Neural progenitor cell (in vitro differentiated cells): Measurements from ENCODE around the gene ZBED1.

Experiments
- EZH2 ChIP-seq: fragments of 200-600 bp; sonication (generic); IDR thresholded peaks from 2 replicates; pipeline ENCODE4 v1.6.1; 2017; ENCODE audit warnings: antibody characterized with exemption, mild to moderate bottlenecking, moderate library complexity
- EZH2phosphoT487 ChIP-seq: fragments of 200-600 bp; sonication (generic); IDR thresholded peaks from 2 replicates; pipeline ENCODE4 v1.6.1; 2017; ENCODE audit warnings: antibody characterized with exemption
- TF ChIP-seq, protein P1 (sequence below): fragments of 200-600 bp; sonication (generic); IDR thresholded peaks from 2 replicates; pipeline ENCODE4 v1.5.1; 2017; ENCODE audit warnings: antibody characterized with exemption, mild to moderate bottlenecking

DNA sequence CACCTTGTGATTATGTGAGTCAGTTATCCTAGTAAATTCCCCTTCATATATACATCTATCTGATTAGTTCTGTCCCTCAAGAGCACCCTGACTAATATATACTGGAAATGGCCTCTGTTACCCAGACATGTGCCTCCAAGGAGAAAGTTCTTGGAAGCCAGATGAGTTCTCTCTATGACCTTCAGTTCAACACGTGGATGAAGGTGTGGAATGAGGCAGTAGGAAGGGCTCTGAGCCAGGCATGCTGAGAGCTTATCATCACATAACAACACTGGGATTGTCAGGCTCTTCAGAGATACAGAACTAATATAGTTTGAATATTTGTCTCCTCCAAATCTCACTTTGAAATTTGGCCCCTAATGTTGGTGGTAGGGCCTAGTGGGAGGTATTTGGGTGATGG lies 44.4 kb upstream of the ZBED1 start:
- TF ChIP-seq, protein P1, sequence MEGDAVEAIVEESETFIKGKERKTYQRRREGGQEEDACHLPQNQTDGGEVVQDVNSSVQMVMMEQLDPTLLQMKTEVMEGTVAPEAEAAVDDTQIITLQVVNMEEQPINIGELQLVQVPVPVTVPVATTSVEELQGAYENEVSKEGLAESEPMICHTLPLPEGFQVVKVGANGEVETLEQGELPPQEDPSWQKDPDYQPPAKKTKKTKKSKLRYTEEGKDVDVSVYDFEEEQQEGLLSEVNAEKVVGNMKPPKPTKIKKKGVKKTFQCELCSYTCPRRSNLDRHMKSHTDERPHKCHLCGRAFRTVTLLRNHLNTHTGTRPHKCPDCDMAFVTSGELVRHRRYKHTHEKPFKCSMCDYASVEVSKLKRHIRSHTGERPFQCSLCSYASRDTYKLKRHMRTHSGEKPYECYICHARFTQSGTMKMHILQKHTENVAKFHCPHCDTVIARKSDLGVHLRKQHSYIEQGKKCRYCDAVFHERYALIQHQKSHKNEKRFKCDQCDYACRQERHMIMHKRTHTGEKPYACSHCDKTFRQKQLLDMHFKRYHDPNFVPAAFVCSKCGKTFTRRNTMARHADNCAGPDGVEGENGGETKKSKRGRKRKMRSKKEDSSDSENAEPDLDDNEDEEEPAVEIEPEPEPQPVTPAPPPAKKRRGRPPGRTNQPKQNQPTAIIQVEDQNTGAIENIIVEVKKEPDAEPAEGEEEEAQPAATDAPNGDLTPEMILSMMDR, result no peak
- TF ChIP-seq EZH2 (no peak), EZH2phosphoT487 (no peak)
